ENCODE data around the gene IFNA5. TPM values are rescaled to one million over a fixed set of nuclear protein-coding genes. Genes with fewer than 3 reads are reported as not detected.

Gene IFNA5
- total RNA-seq, result not detected
- long read RNA-seq, result 0 reads

- intact Hi-C loops (cut with DNase I, micrococcal nuclease), result no loop called here
- no peak for DNase-seq
- ATAC-seq, result no peak
Observed at GRCh38 chr9:21305213-21305612, at the start of gene IFNA5. TSS of gene IFNA5 (minus strand) at chr9:21305313. CDS start at chr9:21305256, 57 bp downstream.

GRCh38 chr9:21350787-21351186 lies 45.7 kb upstream of the IFNA5 start, which contains the start of gene IFNA6:
TSS of gene IFNA6 (minus strand) at chr9:21350887. CDS start at chr9:21350887, 0 bp downstream.
- intact Hi-C loops (cut with DNase I, micrococcal nuclease), result no loop called here
- DNase-seq (no peak), ATAC-seq (no peak)

- DNase-seq (no peak), ATAC-seq (no peak)
- intact Hi-C loops (cut with DNase I, micrococcal nuclease), result no loop called here
Observed at GRCh38 chr9:21348430-21348970, 43.4 kb upstream of the IFNA5 start.

DNA sequence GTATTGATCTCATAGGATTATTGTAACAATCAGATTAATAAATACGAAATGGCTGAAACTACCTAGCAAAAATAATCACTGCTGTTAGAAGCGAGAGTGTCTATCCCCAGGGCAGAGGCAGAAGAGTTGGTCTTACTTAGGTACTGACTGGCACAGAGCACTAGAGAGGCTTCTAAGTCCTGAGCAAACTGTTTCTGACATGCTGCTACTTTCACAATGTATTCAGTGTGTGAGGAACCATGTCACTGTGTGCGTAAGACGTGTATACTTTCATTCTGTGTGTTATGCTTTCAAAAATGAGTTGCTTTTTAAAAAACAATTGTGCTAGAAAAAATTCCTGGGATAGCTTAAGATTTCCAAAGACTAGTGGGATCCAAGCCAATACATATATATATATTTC lies 35.6 kb upstream of the IFNA5 start:
- intact Hi-C loops (cut with DNase I, micrococcal nuclease), result no loop called here
- no peak for ATAC-seq
- no peak for DNase-seq

DNA sequence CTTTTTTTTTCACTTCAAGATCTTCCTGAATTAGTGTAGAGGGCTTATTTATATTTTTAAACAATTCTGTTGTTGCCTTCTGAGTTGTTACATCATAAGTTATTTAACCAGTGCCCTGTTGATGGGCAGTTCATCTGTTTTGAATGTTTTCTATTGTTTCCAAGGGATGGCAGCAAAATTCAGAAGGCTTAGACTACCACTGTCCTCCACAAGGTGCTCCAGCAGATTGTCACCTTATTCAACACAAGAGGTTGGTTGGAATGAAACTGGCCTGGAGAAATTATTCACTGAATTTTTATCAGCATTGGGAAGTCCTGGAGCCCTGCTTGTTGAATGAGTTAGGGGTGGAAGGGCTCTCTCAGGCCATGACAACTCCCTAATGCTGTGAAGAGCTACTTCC lies 31.3 kb upstream of the IFNA5 start:
- intact Hi-C loops (cut with DNase I, micrococcal nuclease), result no loop called here
- ATAC-seq (no peak), DNase-seq (no peak)

DNA sequence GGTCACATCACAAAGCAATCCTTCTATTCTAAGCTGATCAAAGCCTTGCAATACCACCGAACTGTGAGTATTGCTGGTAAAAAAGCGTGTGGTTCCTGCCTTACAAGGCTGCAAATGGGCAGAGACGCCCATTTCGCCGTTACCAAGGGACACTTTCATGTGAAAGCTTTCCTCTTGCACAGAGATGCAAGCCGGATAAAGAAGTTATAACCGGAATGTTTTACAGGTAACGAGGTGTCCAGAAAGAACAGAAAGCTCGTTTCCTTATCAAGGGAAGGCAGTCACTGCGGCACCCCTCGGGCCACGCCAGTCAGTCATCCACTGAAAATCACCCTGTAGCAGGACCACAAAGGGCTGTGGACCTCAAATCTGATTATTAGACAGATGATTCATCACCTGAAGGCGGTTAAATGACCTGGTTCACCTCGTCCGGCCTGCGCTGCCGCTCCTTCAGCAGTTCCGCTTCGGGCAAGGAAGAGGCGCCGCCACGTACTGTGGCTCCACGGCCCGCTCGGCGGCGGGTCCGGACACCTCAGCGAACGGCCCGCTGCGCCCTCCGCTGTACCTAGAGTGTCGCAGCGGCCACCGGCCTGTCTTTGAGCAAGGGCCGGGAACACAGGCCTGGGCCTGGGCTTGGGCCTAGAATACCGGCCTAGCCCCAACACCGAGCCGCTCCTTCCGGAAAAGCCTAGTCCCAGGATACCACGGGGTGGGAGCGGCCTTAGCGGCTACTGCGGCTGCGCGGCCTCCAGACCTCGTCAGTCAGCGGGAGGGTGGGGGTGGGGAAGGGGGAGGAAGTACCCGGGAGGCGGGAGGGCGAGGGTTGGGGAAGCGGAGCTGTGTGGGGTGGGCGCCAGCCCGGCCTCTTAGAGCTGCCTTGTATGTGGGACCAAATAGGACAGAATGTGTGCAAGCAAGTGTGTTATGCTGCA lies 29.9 kb upstream of the IFNA5 start, which contains the start of gene KLHL9:
Gene KLHL9 (minus strand): TSS at position 704 of the 932 bp plus-strand sequence. CDS start 545 bp downstream, at position 159.
- intact Hi-C loops (cut with DNase I, micrococcal nuclease), result no loop called here
- ATAC-seq, result peak; percentile 99
- DNase-seq, result peak; percentile 94

GRCh38 chr9:21333226-21333625 lies 28.1 kb upstream of the IFNA5 start:
- ATAC-seq, result no peak
- no peak for DNase-seq
- intact Hi-C loops (cut with DNase I, micrococcal nuclease), result no loop called here

DNA sequence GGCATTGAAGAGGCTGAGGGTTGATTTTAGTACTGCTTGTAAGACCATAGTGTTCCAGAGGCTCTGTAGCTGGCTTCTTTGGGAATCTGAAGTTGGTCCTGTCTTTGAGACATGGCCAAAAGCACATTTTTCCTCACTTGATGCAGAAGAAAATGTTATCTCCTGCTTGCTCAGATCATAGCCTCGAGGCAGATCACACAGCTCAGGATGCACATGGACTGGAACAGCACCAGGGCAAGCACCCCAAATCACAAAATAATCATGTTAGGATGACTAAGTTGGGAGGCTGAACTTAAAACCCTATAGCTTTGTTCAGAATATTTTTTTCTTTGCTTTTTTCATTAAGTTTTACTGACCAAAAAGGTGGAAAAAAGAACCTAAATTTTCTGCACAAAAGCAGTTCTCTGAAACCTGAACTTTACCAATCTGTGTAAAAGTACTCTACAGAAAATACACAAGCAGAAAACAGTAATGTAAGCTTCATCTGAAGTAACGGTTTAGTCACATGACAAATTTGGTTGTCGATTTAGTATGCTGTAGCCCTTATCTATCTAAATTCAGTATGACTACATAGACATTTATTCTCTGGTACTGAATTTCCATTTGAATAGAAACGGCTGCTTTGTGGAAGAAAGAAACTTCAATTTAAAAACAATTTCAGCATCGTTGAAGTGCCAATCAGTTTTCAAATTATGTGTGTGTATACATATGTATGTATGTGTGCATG lies 26.7 kb upstream of the IFNA5 start:
- no peak for ATAC-seq
- no peak for DNase-seq
- intact Hi-C loops (cut with DNase I, micrococcal nuclease), result no loop called here

- DNase-seq (no peak), ATAC-seq (peak; percentile 77)
- intact Hi-C loops (cut with DNase I, micrococcal nuclease), result loop anchor here in 1 of 2 donors (2.0 to 10.0 kb wide), 2 partner anchors 70 to 128 kb away; no protein-coding TSS in a partner anchor
Observed at GRCh38 chr9:21326526-21327139, 21.5 kb upstream of the IFNA5 start.

GRCh38 chr9:21324047-21324446 lies 18.9 kb upstream of the IFNA5 start:
- ATAC-seq, result peak; percentile 30
- DNase-seq, result no peak
- intact Hi-C loops (cut with DNase I, micrococcal nuclease), result loop anchor here in 1 of 2 donors (10.0 kb wide), 1 partner anchor 131 kb away; no protein-coding TSS in a partner anchor

GRCh38 chr9:21322911-21323461 lies 17.9 kb upstream of the IFNA5 start:
- intact Hi-C loops (cut with DNase I, micrococcal nuclease), result loop anchor here in 1 of 2 donors (10.0 kb wide), 1 partner anchor 132 kb away; no protein-coding TSS in a partner anchor
- DNase-seq, result no peak
- no peak for ATAC-seq

GRCh38 chr9:21320465-21320864 lies 15.4 kb upstream of the IFNA5 start:
- intact Hi-C loops (cut with DNase I, micrococcal nuclease), result loop anchor here in 1 of 2 donors (10.0 kb wide), 1 partner anchor 134 kb away; no protein-coding TSS in a partner anchor
- DNase-seq (no peak), ATAC-seq (no peak)

GRCh38 chr9:21317956-21318923 lies 13.1 kb upstream of the IFNA5 start:
- DNase-seq (peak in 1 of 2 donors; percentile 36), ATAC-seq (peak; percentile 85)
- intact Hi-C loops (cut with DNase I, micrococcal nuclease), result loop anchor here in 1 of 2 donors (5.0 kb wide), 1 partner anchor 469 kb away; no protein-coding TSS in a partner anchor

- intact Hi-C loops (cut with DNase I, micrococcal nuclease), result loop anchor here in 1 of 2 donors (5.0 kb wide), 1 partner anchor 470 kb away; no protein-coding TSS in a partner anchor
- DNase-seq, result peak in 1 of 2 donors; percentile 10
- ATAC-seq, result peak; percentile 30
Observed at GRCh38 chr9:21316860-21317259, 11.7 kb upstream of the IFNA5 start.

GRCh38 chr9:21316032-21316842 lies 11.1 kb upstream of the IFNA5 start:
- DNase-seq (no peak), ATAC-seq (no peak)
- intact Hi-C loops (cut with DNase I, micrococcal nuclease), result loop anchor here in 1 of 2 donors (5.0 kb wide), 1 partner anchor 471 kb away; no protein-coding TSS in a partner anchor

DNA sequence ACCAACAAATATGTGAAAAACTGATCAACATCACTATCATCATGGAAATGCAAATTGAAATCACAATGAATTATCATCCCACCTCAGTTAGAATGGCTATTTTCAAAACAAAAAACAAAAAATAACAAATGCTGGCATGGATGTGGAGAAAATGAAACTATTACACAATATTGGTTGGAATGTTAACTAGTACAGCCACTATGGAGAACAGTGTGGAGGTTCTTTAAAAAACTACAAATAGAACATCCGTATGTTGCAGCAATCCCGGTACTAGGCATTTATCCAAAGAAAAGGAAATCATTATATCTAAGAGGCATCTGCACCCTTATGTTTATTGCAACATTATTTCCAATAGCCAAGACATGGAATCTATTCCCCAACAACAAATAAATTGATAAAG lies 9.0 kb upstream of the IFNA5 start:
- ATAC-seq (no peak), DNase-seq (no peak)
- intact Hi-C loops (cut with DNase I, micrococcal nuclease), result no loop called here

All from left colon (tissue), 2 donors.